MCF 10A (cell line): Measurements from ENCODE around the gene TBX10. TPM values are rescaled to one million over a fixed set of nuclear protein-coding genes. Genes with fewer than 3 reads are reported as not detected.

Experiments used
- BruUV-seq: library from RNA; stranded (reverse); fragments of 400-500 nt; replicated peaks from 2 replicates; lab custom pipeline; 2021; lab: Mats Ljungman, UMichigan
- CTCF ChIA-PET: fragments of 300-600 bp; sonication (Branson Sonifier 250); formaldehyde crosslinking; extraction: SDS; loops from one replicate; lab custom pipeline; 2021; ENCODE audit warnings: antibody characterized with exemption, inconsistent platforms; lab: Yijun Ruan, JAX
- POLR2A ChIA-PET: fragments of 300-600, 350-650 bp; sonication (Branson Sonifier 250); formaldehyde crosslinking; extraction: SDS; loops from one replicate; lab custom pipeline; 2020; ENCODE audit warnings: antibody characterized with exemption, inconsistent platforms; lab: Yijun Ruan, JAX
- DNase-seq: peaks from one replicate; pipeline ENCODE4 v3.0.0-alpha.2; 2018; ENCODE audit not compliant: unreplicated experiment
- H3K27ac Mint-ChIP-seq: one replicate; pipeline ENCODE4 v1.8.0; 2022; ENCODE audit warnings: mild to moderate bottlenecking, low read depth, mixed read lengths; ENCODE audit not compliant: unreplicated experiment
- H3K27me3 Mint-ChIP-seq: one replicate; pipeline ENCODE4 v1.8.0; 2022; ENCODE audit warnings: mixed read lengths; ENCODE audit not compliant: insufficient read depth, unreplicated experiment
- H3K36me3 Mint-ChIP-seq: one replicate; pipeline ENCODE4 v1.8.0; 2022; ENCODE audit warnings: mild to moderate bottlenecking, moderate library complexity, mixed read lengths; ENCODE audit not compliant: insufficient read depth, unreplicated experiment
- H3K4me1 Mint-ChIP-seq: one replicate; pipeline ENCODE4 v1.8.0; 2022; ENCODE audit warnings: mixed read lengths; ENCODE audit not compliant: insufficient read depth, unreplicated experiment
- H3K4me3 Mint-ChIP-seq: one replicate; pipeline ENCODE4 v1.8.0; 2022; ENCODE audit warnings: mild to moderate bottlenecking, moderate library complexity, mixed read lengths; ENCODE audit not compliant: unreplicated experiment
- H3K9me3 Mint-ChIP-seq: one replicate; pipeline ENCODE4 v1.8.0; 2022; ENCODE audit warnings: mixed read lengths; ENCODE audit not compliant: unreplicated experiment
- intact Hi-C: fragments of 100-400 bp; cut with micrococcal nuclease; formaldehyde crosslinking; loops from 2 replicates; pipeline ENCODE4 v1.14.1; 2022
- total RNA-seq: library from RNA; stranded (reverse); gene quantifications from 2 replicates; pipeline ENCODE4 v1.2.3, GENCODE V29; 2022
- TF ChIP-seq, protein P1 (sequence below): fragments of 200-600 bp; IDR thresholded peaks from one replicate; pipeline ENCODE4 v1.8.0; 2022; ENCODE audit warnings: antibody characterized with exemption, mild to moderate bottlenecking; ENCODE audit not compliant: unreplicated experiment

TBX10 gene
- total RNA-seq, 1 experiment from 2014 or later = not detected

DNA sequence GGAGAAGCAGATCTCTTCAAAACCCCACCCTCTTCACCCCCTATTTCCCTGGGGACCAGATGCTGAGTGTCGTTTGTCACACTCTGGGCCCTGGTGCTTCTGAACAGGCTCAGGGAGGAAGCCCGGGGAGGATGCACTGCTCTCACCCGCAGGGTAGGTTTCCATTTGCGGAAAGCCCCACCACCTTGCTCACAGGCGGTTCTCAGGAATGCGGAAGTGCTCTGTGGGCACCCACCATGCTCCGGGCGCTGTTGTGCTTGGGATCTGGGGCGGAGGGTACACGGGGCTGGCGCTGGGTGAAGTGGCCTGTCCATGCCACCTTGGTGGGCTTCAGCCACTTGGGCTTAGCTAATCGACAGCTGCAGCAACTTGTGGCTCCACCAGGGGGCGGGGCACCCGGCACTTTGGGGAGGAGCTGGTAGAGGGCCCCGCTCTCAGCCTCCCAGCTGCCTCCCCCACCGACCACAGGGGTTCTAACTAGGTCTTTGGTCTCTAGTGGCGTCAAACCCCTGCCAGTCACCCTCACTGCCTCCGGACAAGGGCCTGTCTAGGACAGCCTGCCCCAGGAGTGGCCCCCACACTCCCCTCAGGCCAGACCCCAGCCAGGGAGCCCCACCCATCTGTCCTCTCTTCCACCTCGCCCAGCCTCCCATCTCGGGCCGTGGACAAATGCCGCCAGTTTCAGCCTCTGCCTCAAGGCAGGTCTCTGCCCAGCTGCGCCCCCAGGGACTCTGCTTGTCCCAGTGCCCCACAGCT lies 25.4 kb downstream of the TBX10 start:
- Mint-ChIP-seq H3K9me3 (no peaks in the 10 kb centered on the region), H3K4me3 (peak overlapping the region; percentile 53), H3K27me3 (peaks cover 19% of the 10 kb centered on the region), H3K4me1 (peaks cover 4% of the 10 kb centered on the region), H3K27ac (peak overlapping the region; percentile 79), H3K36me3 (peaks cover 21% of the 10 kb centered on the region)
- CTCF ChIA-PET = interaction anchor here (0.5 to 3.0 kb wide), 11 partner anchors 13 to 505 kb away, joined by 3 to 12 read pairs (median 3); partner anchors contain the start of genes GSTP1 and TMEM134
- no TSS peak for BruUV-seq
- intact Hi-C loops = no loop called here
- DNase-seq = peak; percentile 54
- POLR2A ChIA-PET = interaction anchor here (1.5 to 2.4 kb wide), 4 partner anchors 21 to 32 kb away, joined by 4 to 16 read pairs (median 8); partner anchors contain the start of gene GSTP1
- TF ChIP-seq, protein P1, sequence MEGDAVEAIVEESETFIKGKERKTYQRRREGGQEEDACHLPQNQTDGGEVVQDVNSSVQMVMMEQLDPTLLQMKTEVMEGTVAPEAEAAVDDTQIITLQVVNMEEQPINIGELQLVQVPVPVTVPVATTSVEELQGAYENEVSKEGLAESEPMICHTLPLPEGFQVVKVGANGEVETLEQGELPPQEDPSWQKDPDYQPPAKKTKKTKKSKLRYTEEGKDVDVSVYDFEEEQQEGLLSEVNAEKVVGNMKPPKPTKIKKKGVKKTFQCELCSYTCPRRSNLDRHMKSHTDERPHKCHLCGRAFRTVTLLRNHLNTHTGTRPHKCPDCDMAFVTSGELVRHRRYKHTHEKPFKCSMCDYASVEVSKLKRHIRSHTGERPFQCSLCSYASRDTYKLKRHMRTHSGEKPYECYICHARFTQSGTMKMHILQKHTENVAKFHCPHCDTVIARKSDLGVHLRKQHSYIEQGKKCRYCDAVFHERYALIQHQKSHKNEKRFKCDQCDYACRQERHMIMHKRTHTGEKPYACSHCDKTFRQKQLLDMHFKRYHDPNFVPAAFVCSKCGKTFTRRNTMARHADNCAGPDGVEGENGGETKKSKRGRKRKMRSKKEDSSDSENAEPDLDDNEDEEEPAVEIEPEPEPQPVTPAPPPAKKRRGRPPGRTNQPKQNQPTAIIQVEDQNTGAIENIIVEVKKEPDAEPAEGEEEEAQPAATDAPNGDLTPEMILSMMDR = peak; percentile 90

DNA sequence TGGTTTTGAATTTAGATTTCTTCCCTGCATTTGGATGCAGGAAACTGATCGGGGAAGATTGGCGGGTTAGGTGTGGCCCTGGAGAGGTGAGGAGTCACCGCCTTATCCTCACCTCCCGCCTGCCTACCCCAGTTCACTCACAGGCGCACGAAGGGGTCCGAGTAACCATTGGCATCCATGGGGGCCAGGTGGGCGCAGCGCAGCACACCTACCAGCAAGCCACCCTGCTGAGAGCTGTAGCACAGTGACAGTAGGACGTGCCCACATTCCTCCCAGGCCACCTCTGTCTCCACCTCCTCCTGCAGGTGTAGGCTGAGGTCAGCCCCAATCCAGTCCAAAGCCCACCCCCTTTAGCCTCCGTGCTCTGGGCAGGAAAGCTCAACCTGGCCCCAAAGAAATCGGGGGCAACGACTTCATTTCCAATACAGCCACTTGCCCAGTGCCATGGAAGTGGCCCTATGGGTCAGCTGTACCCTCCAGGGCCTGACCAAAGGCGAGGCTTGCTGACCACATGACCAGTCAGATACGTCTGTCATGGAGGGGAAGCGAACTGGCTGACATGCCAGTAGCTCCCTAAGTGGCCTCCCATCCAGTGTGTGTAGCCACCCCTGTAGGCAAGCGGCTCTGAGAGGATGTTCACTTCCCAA lies 26.1 kb downstream of the TBX10 start:
- BruUV-seq = no TSS peak
- peaks cover 4% of the 10 kb centered on the region for H3K4me1 Mint-ChIP-seq

DNA sequence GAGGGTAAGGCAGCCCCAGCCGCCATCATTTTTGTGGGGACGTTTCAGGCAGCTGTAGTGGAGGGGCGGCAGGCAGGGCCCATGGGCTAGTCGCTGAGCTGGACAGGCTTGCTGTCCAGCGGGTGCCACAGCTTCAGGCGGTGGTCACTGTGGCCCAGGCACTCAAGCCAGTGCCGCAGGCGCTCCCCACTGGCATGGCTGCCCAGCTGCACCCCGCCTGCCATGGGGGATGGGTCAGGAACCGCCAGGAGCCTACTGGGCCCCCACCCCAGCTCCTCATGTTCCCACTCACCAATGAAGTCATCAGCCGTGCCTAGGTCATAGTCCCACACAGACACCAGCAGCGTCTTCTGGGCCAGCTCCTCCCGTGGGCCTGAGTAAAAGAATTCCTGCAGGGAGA lies 26.8 kb downstream of the TBX10 start:
- BruUV-seq = no TSS peak
- ChIA-PET CTCF (interaction anchor here (1.0 to 3.0 kb wide), 2 partner anchors 14 to 40 kb away, joined by 3 to 12 read pairs; no protein-coding TSS in a partner anchor), POLR2A (interaction anchor here (0.6 to 2.4 kb wide), 3 partner anchors 29 to 43 kb away, joined by 3 to 16 read pairs (median 5); partner anchors contain the start of gene GSTP1)
- H3K36me3 Mint-ChIP-seq = peaks cover 31% of the 10 kb centered on the region
- no peaks in the 10 kb centered on the region for H3K9me3 Mint-ChIP-seq
- H3K4me3 Mint-ChIP-seq = no peak overlapping the region
- no peak overlapping the region for H3K27ac Mint-ChIP-seq
- intact Hi-C loops = no loop called here
- TF ChIP-seq, protein P1 = no peak
- no peak for DNase-seq
- peaks cover 4% of the 10 kb centered on the region for H3K4me1 Mint-ChIP-seq
- H3K27me3 Mint-ChIP-seq = peaks cover 13% of the 10 kb centered on the region

More for the DNA sequence above, 26.1 kb downstream of the TBX10 start:
- Mint-ChIP-seq H3K27ac (peak overlapping the region; percentile 79), H3K9me3 (no peaks in the 10 kb centered on the region), H3K4me3 (peak overlapping the region; percentile 53), H3K36me3 (peaks cover 28% of the 10 kb centered on the region), H3K27me3 (peaks cover 19% of the 10 kb centered on the region)
- CTCF ChIA-PET = interaction anchor here (0.5 to 3.0 kb wide), 6 partner anchors 14 to 145 kb away, joined by 3 to 12 read pairs (median 4); partner anchors contain the start of genes NUDT8 and TMEM134
- intact Hi-C loops = no loop called here
- POLR2A ChIA-PET = interaction anchor here (0.7 to 2.4 kb wide), 5 partner anchors 20 to 42 kb away, joined by 3 to 16 read pairs (median 5); partner anchors contain the start of gene GSTP1
- DNase-seq = no peak
- TF ChIP-seq, protein P1 = no peak
